ENCODE results near the gene INO80C.

INO80C gene

DNA sequence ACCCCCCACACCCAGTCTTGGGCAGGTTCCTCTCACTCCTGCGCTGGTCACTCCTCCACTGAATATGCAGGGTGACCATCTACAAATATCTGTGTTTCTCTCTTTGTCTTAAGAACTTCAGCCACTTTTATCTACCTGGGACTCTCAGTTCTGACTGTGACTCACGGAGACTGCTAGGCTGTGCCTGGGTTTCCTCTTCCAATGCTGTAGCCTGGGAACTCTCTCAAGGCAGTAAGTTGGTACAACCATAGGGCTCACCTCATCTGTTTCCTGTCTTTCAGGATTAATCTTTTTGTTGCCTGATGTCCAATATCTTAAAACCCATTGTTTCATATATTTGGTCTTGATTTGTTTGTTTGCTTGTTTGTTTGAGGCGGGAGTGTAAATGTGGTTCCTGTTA lies 73.4 kb downstream of the INO80C start:
- no peak for DNase-seq

DNA sequence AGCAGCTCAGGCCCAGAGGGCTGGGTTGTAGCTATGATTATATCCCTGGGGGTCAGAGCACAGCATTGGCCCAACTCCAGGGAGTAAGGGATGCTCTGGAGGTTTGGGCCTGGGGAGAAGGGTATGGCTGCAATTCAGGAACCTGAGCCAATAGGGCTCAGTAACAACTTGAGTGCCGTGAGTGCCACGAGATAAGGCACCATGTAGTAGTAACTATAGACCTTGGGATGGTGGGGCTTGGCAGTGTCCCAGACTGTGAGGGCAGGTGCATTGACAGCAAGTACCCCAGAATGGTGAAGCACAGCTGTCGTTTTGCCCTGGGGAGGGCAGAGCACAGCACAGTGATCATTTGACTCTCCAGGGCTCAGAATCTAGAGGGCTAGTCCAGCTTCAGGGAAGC lies 75.5 kb downstream of the INO80C start:
- DNase-seq, result no peak

GRCh38 chr18:35418610-35419009 lies 79.2 kb downstream of the INO80C start:
- DNase-seq, result no peak
